Panc1 (cell line): ENCODE results near the gene KMT5B.

Experiments
- POLR2AphosphoS5 ChIP-seq: IDR thresholded peaks from 2 replicates; pipeline ENCODE4 v1.6.1; 2012; ENCODE audit warnings: mild to moderate bottlenecking, low read depth, low read length, moderate library complexity
- SIN3A ChIP-seq: IDR thresholded peaks from 2 replicates; pipeline ENCODE4 v1.6.1; 2012; ENCODE audit warnings: low read depth, mild to moderate bottlenecking, low read length, moderate library complexity, borderline replicate concordance; ENCODE audit not compliant: insufficient read depth
- TCF7L2 ChIP-seq: IDR thresholded peaks from 2 replicates; pipeline ENCODE4 v1.6.1; 2011; ENCODE audit warnings: mild to moderate bottlenecking, low read depth, low read length, inconsistent platforms
- TF ChIP-seq, protein P1 (sequence below): fragments of 450-650 bp; IDR thresholded peaks from 2 replicates; pipeline ENCODE4 v1.5.1; 2017; ENCODE audit warnings: mild to moderate bottlenecking
- TF ChIP-seq, protein P2 (sequence below), 2 experiments: IDR thresholded peaks; 2 replicates each; pipeline ENCODE4 v1.6.1; 2011 to 2012; ENCODE audit warnings: low read depth in 2 of 2, control low read depth in 1 of 2, low read length in 1 of 2, mild to moderate bottlenecking in 1 of 2, moderate library complexity in 1 of 2; ENCODE audit not compliant: insufficient read depth in 1 of 2

DNA sequence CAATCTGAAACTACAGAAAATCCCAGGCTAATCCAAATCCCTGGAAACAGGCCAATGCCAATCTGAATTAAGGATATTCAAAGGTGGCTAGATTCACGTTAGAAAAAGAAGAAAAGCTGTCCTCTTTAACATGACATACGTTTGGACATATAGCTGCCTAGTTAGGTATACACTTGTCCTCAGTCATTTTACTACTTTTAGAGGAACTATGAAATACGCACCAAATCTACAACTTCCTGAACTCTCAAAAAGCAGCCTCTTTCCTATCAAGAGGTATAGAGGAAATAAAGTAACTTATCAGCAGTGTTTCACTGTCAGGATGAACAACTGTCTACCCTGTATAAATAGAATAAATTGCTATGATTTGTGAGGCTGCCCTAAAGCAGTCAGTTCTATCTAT, 24.0 kb downstream of the KMT5B start:
- TF ChIP-seq, protein P1, sequence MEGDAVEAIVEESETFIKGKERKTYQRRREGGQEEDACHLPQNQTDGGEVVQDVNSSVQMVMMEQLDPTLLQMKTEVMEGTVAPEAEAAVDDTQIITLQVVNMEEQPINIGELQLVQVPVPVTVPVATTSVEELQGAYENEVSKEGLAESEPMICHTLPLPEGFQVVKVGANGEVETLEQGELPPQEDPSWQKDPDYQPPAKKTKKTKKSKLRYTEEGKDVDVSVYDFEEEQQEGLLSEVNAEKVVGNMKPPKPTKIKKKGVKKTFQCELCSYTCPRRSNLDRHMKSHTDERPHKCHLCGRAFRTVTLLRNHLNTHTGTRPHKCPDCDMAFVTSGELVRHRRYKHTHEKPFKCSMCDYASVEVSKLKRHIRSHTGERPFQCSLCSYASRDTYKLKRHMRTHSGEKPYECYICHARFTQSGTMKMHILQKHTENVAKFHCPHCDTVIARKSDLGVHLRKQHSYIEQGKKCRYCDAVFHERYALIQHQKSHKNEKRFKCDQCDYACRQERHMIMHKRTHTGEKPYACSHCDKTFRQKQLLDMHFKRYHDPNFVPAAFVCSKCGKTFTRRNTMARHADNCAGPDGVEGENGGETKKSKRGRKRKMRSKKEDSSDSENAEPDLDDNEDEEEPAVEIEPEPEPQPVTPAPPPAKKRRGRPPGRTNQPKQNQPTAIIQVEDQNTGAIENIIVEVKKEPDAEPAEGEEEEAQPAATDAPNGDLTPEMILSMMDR = no peak
- TF ChIP-seq, protein P2, sequence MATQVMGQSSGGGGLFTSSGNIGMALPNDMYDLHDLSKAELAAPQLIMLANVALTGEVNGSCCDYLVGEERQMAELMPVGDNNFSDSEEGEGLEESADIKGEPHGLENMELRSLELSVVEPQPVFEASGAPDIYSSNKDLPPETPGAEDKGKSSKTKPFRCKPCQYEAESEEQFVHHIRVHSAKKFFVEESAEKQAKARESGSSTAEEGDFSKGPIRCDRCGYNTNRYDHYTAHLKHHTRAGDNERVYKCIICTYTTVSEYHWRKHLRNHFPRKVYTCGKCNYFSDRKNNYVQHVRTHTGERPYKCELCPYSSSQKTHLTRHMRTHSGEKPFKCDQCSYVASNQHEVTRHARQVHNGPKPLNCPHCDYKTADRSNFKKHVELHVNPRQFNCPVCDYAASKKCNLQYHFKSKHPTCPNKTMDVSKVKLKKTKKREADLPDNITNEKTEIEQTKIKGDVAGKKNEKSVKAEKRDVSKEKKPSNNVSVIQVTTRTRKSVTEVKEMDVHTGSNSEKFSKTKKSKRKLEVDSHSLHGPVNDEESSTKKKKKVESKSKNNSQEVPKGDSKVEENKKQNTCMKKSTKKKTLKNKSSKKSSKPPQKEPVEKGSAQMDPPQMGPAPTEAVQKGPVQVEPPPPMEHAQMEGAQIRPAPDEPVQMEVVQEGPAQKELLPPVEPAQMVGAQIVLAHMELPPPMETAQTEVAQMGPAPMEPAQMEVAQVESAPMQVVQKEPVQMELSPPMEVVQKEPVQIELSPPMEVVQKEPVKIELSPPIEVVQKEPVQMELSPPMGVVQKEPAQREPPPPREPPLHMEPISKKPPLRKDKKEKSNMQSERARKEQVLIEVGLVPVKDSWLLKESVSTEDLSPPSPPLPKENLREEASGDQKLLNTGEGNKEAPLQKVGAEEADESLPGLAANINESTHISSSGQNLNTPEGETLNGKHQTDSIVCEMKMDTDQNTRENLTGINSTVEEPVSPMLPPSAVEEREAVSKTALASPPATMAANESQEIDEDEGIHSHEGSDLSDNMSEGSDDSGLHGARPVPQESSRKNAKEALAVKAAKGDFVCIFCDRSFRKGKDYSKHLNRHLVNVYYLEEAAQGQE (IDR thresholded peaks at IDR 0.05; ENCODE audit: insufficient read depth in 1 of 2, low read depth in 2 of 2, low read length in 1 of 2) = no peak
- TF ChIP-seq POLR2AphosphoS5 = no peak
- no peak for TF ChIP-seq TCF7L2
- no peak for TF ChIP-seq SIN3A
